ENCODE measurements around the gene MYO1H.
"Not testable (repeated sequence)": the region's sequence is repeated elsewhere in the genome, so short reads cannot be mapped to it uniquely, and the experiment has no call there.

The MYO1H gene

DNA sequence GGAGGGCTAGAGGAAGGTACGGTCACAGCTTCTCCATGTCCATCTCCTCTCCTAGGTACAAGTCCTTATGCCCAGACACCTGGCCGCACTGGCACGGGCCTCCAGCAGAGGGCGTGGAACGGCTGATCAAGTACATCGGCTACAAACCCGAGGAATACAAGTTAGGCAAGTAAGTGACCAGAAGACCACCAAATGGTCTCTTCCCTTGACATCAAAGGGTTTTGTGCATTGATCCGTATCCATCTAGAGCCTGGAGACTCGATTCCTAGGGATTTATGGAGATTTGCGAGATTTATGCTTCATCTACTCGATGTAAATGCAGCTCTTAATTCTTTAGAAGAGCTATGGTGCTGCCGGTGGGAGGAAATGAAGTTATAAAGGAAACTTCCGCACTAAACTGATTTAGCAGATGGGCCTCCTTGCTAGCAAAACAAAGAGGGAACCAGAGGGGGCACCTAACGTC is 85.2 kb downstream of the MYO1H start:
- no peak overlapping the region for H3K4me3 ChIP-seq (ENCODE audit: low read depth, low read length)
- TF ChIP-seq, protein P1, sequence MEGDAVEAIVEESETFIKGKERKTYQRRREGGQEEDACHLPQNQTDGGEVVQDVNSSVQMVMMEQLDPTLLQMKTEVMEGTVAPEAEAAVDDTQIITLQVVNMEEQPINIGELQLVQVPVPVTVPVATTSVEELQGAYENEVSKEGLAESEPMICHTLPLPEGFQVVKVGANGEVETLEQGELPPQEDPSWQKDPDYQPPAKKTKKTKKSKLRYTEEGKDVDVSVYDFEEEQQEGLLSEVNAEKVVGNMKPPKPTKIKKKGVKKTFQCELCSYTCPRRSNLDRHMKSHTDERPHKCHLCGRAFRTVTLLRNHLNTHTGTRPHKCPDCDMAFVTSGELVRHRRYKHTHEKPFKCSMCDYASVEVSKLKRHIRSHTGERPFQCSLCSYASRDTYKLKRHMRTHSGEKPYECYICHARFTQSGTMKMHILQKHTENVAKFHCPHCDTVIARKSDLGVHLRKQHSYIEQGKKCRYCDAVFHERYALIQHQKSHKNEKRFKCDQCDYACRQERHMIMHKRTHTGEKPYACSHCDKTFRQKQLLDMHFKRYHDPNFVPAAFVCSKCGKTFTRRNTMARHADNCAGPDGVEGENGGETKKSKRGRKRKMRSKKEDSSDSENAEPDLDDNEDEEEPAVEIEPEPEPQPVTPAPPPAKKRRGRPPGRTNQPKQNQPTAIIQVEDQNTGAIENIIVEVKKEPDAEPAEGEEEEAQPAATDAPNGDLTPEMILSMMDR (IDR thresholded peaks at IDR 0.05; ENCODE audit: low read depth, low read length): peak; percentile 99
- TF ChIP-seq POLR2A (IDR thresholded peaks at IDR 0.05; ENCODE audit: extremely low read depth, insufficient read length): no peak
- no peak for TF ChIP-seq MYC (IDR thresholded peaks at IDR 0.05; ENCODE audit: low read depth, low read length)
- TF ChIP-seq, protein P2, sequence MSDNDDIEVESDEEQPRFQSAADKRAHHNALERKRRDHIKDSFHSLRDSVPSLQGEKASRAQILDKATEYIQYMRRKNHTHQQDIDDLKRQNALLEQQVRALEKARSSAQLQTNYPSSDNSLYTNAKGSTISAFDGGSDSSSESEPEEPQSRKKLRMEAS (IDR thresholded peaks at IDR 0.05; ENCODE audit: low read depth, low read length): 0 out of 2 replicates have a peak, but pooled peaks have one; percentile 38
- DNase-seq (ENCODE audit: low read depth): peak; percentile 86

DNA sequence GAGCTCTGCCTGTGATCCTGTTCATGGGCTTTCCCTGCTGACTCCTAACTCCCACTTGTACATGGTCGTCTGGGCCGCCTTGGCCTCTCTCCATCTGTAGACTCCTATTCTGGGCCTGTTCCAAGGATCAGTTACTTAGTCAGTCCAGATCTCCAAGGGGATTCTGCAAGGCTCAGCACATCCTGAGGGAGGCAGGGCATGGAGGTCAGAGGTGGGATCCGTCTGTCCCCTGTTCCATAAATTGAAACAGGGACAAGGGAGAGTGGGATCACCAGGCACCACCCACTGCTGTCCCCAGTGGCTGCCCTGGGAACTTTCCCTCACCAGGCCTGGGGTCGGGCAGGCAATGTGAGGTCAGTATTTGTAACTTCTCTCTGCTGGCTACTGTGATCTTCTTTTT is 85.9 kb downstream of the MYO1H start:
- DNase-seq (ENCODE audit: low read depth): peak; percentile 20
- no peak overlapping the region for H3K4me3 ChIP-seq (ENCODE audit: low read depth, low read length)
- TF ChIP-seq, protein P1 (IDR thresholded peaks at IDR 0.05; ENCODE audit: low read depth, low read length): peak; percentile 70
- TF ChIP-seq, protein P2 (IDR thresholded peaks at IDR 0.05; ENCODE audit: low read depth, low read length): no peak

DNA sequence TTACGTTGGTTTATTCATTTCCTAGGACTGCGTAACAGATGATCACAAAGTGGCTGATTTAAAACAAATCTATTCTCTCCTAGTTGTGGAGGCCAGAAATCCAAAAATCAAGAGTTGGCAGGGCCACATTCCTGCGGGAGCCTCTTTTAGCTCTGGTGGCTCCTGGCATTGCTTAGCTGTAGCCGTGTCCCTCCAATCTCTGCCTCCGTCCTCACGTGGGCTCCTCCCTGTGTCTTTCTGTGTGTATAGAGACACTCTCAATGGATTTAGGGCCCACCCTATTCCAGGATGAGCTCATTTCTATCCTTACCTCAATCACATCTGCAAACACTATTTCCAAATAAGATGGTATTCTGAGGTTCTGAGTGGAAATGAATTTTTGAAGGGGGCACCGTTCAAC is 86.9 kb downstream of the MYO1H start:
- H3K4me3 ChIP-seq (ENCODE audit: low read depth, low read length): no peak overlapping the region
- no peak for TF ChIP-seq POLR2A (IDR thresholded peaks at IDR 0.05; ENCODE audit: extremely low read depth, insufficient read length)
- DNase-seq (ENCODE audit: low read depth): no peak

DNA sequence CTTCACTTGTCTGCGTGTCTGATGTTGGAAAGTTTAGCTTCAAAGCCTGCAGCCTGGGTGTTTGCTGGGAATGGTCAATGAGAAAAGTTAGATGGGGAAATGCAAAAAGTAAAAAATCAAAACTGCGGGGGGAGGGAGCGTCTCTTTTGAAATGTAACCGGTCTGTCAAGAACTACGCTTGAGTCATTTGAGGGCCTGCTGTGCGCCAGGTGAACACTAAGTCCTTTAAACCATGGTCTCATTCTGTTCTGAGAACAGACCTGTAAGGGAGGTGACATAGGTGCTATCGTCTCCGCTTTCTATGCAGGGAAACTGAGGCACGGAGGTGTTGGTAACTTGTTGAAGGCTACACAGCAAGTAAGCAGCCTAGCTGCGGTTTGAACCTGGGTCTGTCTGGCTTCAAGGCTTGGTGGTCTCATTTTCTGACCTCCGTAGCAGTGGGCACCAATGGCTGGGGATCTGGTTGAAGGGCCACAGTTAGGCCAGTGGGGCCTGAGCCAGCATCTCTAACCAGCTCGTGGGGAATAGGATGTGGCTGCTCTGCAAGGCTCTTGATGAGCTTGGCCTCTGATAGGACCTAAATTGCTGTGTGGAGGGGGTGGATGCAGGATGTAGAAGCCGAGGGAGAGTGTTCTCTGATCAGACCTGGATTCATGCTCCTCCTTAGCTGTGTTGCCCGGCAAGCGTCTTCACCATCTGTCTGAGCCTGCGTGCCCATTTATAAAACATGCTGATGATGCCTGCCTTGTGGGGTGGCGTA is 87.9 kb downstream of the MYO1H start:
- TF ChIP-seq, protein P2 (IDR thresholded peaks at IDR 0.05; ENCODE audit: low read depth, low read length): no peak
- no peak for TF ChIP-seq MYC (IDR thresholded peaks at IDR 0.05; ENCODE audit: low read depth, low read length)
- TF ChIP-seq, protein P1 (IDR thresholded peaks at IDR 0.05; ENCODE audit: low read depth, low read length): no peak
- no peak for TF ChIP-seq POLR2A (IDR thresholded peaks at IDR 0.05; ENCODE audit: extremely low read depth, insufficient read length)
- no peak for DNase-seq (ENCODE audit: low read depth)
- no peak overlapping the region for H3K4me3 ChIP-seq (ENCODE audit: low read depth, low read length)

DNA sequence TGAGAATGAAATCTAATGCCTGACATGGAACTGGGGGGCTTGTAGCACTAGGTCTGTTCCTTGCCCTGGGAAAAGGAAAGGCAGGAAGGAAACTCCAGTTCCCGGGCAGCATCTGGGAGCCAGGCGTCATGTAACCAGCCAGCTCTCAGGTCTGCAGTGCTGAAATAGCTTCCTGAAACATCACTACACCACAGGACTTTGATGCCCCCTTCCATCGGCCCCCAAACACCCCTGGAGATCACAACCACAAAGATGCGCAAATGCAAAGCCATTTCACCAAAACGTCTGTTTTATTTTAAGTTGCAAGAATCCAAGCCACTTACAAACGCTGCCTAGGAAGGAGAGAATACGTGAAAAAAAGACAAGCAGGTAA is 88.5 kb downstream of the MYO1H start:
- no peak for DNase-seq (ENCODE audit: low read depth)
- TF ChIP-seq, protein P2 (IDR thresholded peaks at IDR 0.05; ENCODE audit: low read depth, low read length): no peak
- TF ChIP-seq MYC (IDR thresholded peaks at IDR 0.05; ENCODE audit: low read depth, low read length): no peak
- H3K4me3 ChIP-seq (ENCODE audit: low read depth, low read length): no peak overlapping the region

DNA sequence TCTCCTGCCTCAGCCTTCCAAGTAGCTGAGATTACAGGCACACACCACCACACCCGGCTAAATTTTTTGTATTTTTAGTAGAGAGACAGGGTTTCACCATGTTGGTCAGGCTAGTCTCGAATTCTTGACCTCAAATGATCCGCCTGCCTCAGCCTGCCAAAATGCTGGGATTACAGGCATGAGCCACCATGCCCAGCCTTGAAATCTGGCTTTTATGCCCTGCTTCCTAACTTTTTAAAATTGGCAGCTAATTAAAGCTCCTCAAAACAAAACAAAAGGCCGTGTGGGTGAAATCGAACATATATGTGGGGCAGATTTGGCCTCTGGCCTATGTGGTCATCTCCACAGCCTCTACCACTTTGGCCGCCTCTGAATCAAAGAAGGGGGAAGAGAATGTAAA is 91.5 kb downstream of the MYO1H start:
- no peak for DNase-seq (ENCODE audit: low read depth)
- TF ChIP-seq, protein P1 (IDR thresholded peaks at IDR 0.05; ENCODE audit: low read depth, low read length): no peak
- TF ChIP-seq MYC (IDR thresholded peaks at IDR 0.05; ENCODE audit: low read depth, low read length): no peak
- no peak for TF ChIP-seq POLR2A (IDR thresholded peaks at IDR 0.05; ENCODE audit: extremely low read depth, insufficient read length)
- TF ChIP-seq, protein P2 (IDR thresholded peaks at IDR 0.05; ENCODE audit: low read depth, low read length): no peak
- no peak overlapping the region for H3K4me3 ChIP-seq (ENCODE audit: low read depth, low read length)

DNA sequence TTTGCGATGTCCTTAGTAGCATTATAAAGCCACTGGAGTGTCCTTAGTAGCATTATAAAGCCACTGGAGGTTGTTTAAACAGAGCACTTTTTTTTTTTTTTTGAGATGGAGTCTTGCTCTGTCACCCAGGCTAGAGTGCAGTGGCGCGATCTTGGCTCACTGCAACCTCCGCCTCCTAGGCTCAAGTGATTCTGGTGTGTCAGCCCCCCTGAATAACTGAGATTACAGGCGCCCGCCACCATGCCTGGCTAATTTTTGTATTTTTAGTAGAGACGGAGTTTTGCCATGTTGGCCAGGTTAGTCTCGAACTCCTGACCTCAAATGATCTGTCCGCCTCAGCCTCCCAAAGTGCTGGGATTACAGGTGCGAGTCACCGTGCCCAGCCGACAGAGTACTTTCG is 92.3 kb downstream of the MYO1H start:
- DNase-seq (ENCODE audit: low read depth); H3K4me3 ChIP-seq (ENCODE audit: low read depth, low read length): not testable (repeated sequence)
